SK-N-MC (cell line): ENCODE results near the gene B4GALT2.

Source experiments
- EZH2 ChIP-seq: fragments of 200-600 bp; sonication (generic); IDR thresholded peaks from one replicate; pipeline ENCODE4 v1.6.1; 2017; ENCODE audit warnings: antibody characterized with exemption
- FOXP2 ChIP-seq: optimal IDR thresholded peaks from 2 replicates; pipeline ENCODE3; 2011; ENCODE audit warnings: mild to moderate bottlenecking, moderate library complexity; ENCODE audit not compliant: insufficient read depth; ENCODE audit errors: extremely low read length, control extremely low read depth
- POLR2AphosphoS5 ChIP-seq: IDR thresholded peaks from 2 replicates; pipeline ENCODE4 v1.6.1; 2012; ENCODE audit warnings: mild to moderate bottlenecking, low read depth, low read length, borderline replicate concordance

DNA sequence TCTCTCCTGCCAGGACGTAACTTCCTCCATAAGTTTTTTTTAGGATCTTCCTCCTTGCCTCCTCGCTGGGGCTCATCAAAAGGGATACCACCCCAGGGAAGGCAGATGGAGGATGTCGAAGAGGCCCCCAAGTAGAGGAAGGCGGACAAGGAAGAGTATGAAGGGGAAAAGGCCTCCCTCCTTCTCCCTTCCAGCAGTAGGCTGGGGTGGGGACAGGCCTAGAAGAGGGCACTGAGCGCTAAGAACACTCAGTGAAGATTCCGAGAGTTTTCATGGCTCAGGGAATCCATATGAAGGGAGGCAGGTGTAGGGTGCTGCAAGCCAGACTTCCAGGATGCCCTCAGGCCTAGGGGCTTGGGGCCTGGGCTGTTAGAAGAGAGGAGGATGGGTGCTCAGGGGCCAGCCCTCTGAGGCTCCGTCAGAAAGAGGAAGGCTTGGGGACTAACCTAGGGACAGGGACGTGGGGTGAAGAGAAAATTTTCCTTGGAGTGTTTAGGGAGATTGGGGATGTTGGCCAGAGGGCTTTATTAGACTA lies 54.1 kb downstream of the B4GALT2 start:
- TF ChIP-seq FOXP2 (no peak), POLR2AphosphoS5 (no peak), EZH2 (no peak)
